Lower lobe of right lung (tissue), 2 donors: Measurements from ENCODE around the gene SS18L1. TPM values are rescaled to one million over a fixed set of nuclear protein-coding genes. Genes with fewer than 3 reads are reported as not detected.

Experiments
- ATAC-seq, 2 donors: fragments of 200-7000 bp; cut with Tn5 transposase; one replicate each; pipeline ENCODE4 v1.9.1; 2020 to 2022; ENCODE audit warnings: mild to moderate bottlenecking in 2 of 2, moderate library complexity in 2 of 2
- DNase-seq: peaks from one replicate; pipeline ENCODE4 v3.0.0-alpha.2; 2020
- H3K27ac ChIP-seq: fragments of 200-600 bp; one replicate; pipeline ENCODE4 v1.8.0; 2022
- H3K27me3 ChIP-seq: fragments of 200-600 bp; one replicate; pipeline ENCODE4 v1.8.0; 2022; ENCODE audit warnings: low read depth
- H3K36me3 ChIP-seq: fragments of 200-600 bp; one replicate; pipeline ENCODE4 v1.8.0; 2022; ENCODE audit warnings: mild to moderate bottlenecking
- H3K4me1 ChIP-seq: fragments of 200-600 bp; one replicate; pipeline ENCODE4 v1.8.0; 2022
- H3K4me3 ChIP-seq: fragments of 200-600 bp; one replicate; pipeline ENCODE4 v1.8.0; 2022; ENCODE audit warnings: mild to moderate bottlenecking
- H3K9me3 ChIP-seq: fragments of 200-600 bp; one replicate; pipeline ENCODE4 v1.8.0; 2022
- intact Hi-C: fragments of 100-400 bp; cut with DNase I; formaldehyde crosslinking; loops from one replicate; pipeline ENCODE4 v1.11.0; 2022
- total RNA-seq: library from RNA; stranded (reverse); fragmentation: NEBNext Ultra II Directional; extraction: Animal tissue kit (Norgen Biotek cat#: 25700); gene quantifications from one replicate; pipeline ENCODE4 v1.2.1, GENCODE V29; 2021
- TF ChIP-seq, protein P1 (sequence below): fragments of 200-600 bp; IDR thresholded peaks from one replicate; pipeline ENCODE4 v1.8.0; 2022; ENCODE audit warnings: antibody characterized with exemption, mild to moderate bottlenecking
- donor health status: DM: no; HTN: yes; CAD: no; lungs with severe emphysema.

The SS18L1 gene
- total RNA-seq, 1 donor from 2014 or later = 17.8 TPM

DNA sequence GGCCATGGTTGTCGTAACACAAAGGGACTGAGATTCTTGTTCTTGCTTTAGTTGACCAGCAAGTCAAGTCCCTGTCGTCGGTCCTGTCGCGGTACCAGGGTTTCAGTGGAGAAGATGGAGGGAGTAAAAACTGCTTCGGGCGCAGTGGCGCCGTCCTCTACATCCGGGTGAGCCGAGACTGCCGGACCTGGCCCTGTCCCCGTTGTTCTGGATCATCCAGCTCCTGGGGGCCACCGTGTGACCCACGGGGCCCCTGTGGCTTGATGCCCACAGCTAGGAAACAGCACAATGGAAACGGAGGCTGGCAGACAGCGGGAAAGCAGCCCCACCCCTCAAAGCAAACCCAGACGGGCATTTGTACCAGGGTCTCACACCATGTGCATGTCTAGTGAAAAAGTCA, 54.2 kb downstream of the SS18L1 start:
- TF ChIP-seq, protein P1, sequence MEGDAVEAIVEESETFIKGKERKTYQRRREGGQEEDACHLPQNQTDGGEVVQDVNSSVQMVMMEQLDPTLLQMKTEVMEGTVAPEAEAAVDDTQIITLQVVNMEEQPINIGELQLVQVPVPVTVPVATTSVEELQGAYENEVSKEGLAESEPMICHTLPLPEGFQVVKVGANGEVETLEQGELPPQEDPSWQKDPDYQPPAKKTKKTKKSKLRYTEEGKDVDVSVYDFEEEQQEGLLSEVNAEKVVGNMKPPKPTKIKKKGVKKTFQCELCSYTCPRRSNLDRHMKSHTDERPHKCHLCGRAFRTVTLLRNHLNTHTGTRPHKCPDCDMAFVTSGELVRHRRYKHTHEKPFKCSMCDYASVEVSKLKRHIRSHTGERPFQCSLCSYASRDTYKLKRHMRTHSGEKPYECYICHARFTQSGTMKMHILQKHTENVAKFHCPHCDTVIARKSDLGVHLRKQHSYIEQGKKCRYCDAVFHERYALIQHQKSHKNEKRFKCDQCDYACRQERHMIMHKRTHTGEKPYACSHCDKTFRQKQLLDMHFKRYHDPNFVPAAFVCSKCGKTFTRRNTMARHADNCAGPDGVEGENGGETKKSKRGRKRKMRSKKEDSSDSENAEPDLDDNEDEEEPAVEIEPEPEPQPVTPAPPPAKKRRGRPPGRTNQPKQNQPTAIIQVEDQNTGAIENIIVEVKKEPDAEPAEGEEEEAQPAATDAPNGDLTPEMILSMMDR = no peak
- no peak overlapping the region for H3K4me3 ChIP-seq
- ATAC-seq (no peak), DNase-seq (peak; percentile 30)
- no peaks in the 10 kb centered on the region for H3K27me3 ChIP-seq
- intact Hi-C loops = no loop called here
- no peaks in the 10 kb centered on the region for H3K9me3 ChIP-seq
- H3K36me3 ChIP-seq = peaks cover 97% of the 10 kb centered on the region
- no peak overlapping the region for H3K27ac ChIP-seq
- H3K4me1 ChIP-seq = no peaks in the 10 kb centered on the region

DNA sequence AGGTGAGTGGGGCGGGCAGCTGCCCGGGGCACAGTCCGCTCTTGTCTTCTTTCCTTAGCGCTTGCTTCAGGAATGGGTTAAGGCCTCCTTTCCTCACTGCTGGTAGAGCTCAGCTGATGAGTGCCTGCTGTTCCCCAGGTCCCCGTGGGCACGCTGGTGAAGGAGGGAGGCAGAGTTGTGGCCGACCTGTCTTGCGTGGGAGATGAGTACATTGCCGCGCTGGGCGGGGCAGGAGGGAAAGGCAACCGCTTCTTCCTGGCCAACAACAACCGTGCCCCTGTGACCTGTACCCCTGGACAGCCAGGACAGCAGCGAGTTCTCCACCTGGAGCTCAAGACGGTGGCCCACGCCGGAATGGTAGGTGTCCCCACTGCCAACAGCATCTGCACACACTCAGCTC, 54.9 kb downstream of the SS18L1 start:
- Histone ChIP-seq H3K27me3 (no peaks in the 10 kb centered on the region), H3K4me1 (no peaks in the 10 kb centered on the region), H3K9me3 (no peaks in the 10 kb centered on the region), H3K36me3 (peaks cover 98% of the 10 kb centered on the region), H3K4me3 (no peak overlapping the region), H3K27ac (no peak overlapping the region)
- intact Hi-C loops = no loop called here
- ATAC-seq (no peak), DNase-seq (peak; percentile 28)
- TF ChIP-seq, protein P1 = no peak

DNA sequence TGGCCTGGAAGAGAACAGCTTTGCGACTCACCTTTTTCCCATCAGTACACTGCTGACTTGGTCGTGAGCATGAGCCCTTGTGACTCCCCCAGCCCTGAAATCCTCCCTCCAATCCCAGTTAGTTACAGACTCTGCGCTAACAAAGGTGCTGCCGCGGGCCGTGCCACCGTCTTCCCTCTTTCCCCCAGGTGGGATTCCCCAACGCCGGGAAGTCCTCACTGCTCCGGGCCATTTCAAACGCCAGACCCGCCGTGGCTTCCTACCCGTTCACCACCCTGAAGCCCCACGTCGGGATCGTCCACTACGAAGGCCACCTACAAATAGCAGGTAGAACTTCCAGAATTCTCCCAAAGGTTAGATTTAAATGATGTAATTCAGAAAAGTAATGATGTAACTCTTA, 55.4 kb downstream of the SS18L1 start:
- no peaks in the 10 kb centered on the region for H3K4me1 ChIP-seq
- intact Hi-C loops = no loop called here
- peaks cover 98% of the 10 kb centered on the region for H3K36me3 ChIP-seq
- H3K9me3 ChIP-seq = no peaks in the 10 kb centered on the region
- no peak for ATAC-seq
- TF ChIP-seq, protein P1 = no peak
- no peaks in the 10 kb centered on the region for H3K27me3 ChIP-seq
- H3K27ac ChIP-seq = no peak overlapping the region
- DNase-seq = peak; percentile 39
- no peak overlapping the region for H3K4me3 ChIP-seq

DNA sequence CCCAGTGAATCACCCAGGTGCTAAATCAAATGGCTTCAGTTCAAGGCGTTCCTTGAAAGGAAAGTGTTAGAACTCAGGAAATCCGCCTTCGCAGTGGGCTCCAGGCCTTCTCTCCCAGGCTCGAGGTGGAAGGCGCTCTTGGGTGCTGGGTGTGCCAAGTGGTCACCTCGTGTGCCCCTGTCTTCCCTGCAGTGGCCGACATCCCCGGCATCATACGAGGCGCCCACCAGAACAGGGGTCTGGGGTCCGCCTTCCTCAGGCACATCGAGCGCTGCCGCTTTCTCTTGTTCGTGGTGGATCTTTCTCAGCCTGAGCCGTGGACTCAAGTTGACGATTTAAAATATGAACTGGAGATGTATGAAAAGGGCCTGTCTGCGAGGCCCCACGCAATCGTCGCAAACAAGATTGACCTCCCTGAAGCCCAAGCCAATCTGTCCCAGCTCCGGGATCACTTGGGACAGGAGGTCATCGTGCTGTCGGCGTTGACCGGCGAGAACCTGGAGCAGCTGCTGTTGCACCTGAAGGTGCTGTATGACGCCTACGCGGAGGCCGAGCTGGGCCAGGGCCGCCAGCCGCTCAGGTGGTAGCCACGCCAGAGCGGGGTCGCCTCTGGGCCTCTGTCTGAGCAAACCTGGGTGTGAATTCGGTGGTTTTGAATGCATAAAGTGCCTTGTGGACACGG, 57.1 kb downstream of the SS18L1 start:
- peaks cover 82% of the 10 kb centered on the region for H3K36me3 ChIP-seq
- intact Hi-C loops = no loop called here

DNA sequence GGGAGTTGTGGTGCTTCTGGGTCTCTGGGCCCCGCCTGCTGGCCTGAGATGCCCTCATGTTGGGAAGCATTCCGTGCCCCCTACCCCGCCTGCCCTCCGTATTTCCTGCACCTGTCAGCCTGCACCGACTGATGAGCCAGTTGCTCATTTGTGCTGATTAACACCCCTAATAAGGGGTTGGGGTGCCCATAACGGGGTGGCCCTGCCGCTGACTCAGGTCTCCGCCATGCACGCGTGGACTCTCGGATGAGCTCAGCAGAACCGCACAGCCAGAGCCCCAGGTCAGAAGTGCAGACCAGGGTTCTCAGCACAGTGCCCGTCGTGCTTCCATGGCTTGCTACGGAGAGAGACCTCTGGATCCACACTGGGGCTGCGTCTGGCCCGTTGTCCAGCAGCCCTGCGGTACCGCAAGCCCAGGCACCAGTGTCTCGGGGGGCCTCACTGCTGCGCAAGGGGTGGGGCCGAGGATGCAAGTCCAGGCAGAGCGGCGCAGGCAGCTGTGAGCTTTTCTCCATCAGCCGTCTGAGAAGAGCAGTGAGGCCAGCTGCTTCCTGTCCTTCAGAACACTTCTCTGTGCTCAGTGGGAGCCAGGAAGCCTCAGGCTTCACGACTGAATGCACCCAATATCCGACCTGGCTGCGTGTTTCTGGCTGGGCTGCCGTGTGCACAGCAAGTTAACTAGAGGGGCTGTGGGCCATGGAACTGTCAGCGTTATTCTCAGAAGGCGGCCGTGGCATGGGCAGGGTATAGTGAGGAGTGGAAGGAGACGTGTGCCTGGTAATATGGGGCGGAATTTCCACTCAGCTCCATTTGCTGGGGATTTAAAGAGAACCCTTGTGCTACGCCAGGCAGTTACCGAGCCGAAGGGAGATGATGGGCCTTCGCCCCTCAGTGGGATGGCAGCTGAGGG, 57.9 kb downstream of the SS18L1 start:
- Histone ChIP-seq H3K27ac (no peak overlapping the region), H3K4me1 (no peaks in the 10 kb centered on the region), H3K27me3 (no peaks in the 10 kb centered on the region), H3K4me3 (no peak overlapping the region), H3K9me3 (no peaks in the 10 kb centered on the region), H3K36me3 (peaks cover 74% of the 10 kb centered on the region)
- TF ChIP-seq, protein P1 = no peak
- no peak for ATAC-seq
- intact Hi-C loops = no loop called here
- peak; percentile 39 for DNase-seq

More for the DNA sequence above, 57.1 kb downstream of the SS18L1 start:
- no peaks in the 10 kb centered on the region for H3K27me3 ChIP-seq
- no peaks in the 10 kb centered on the region for H3K9me3 ChIP-seq
- H3K4me1 ChIP-seq = no peaks in the 10 kb centered on the region
- H3K4me3 ChIP-seq = no peak overlapping the region
- peak; percentile 44 for DNase-seq
- TF ChIP-seq, protein P1 = no peak
- no peak for ATAC-seq
- no peak overlapping the region for H3K27ac ChIP-seq
